Keratinocyte (primary cell): Measurements from ENCODE around the gene REV1. TPM values are rescaled to one million over a fixed set of nuclear protein-coding genes. Genes with fewer than 3 reads are reported as not detected.

ENCODE experiments used
- DNase-seq: peaks from one replicate; pipeline ENCODE4 v3.0.0-alpha.2; 2011; ENCODE audit warnings: low read depth, missing footprints, low spot score
- FAIRE-seq: peaks from 2 replicates; lab custom pipeline; 2011; peaks lifted over from hg19 to GRCh38; lab: Jason Lieb, UNC
- H2AFZ ChIP-seq: 2 replicates; pipeline ENCODE4 v1.6.0; 2012; ENCODE audit warnings: low read length, control low read depth, inconsistent platforms; ENCODE audit not compliant: control insufficient read depth
- H3K27ac ChIP-seq: 2 replicates; pipeline ENCODE4 v1.5.1; 2011; ENCODE audit warnings: low read length; ENCODE audit not compliant: control insufficient read depth, insufficient read depth
- H3K27me3 ChIP-seq: 3 replicates; pipeline ENCODE4 v1.6.0; 2011; ENCODE audit warnings: low read length; ENCODE audit not compliant: control insufficient read depth, insufficient read depth; ENCODE audit errors: extremely low read depth
- H3K36me3 ChIP-seq, 2 experiments: 2 replicates in 1 of 2; 3 replicates in 1 of 2; pipeline ENCODE4 v1.5.1; 2011; ENCODE audit warnings: low read length in 2 of 2, mild to moderate bottlenecking in 1 of 2; ENCODE audit not compliant: control insufficient read depth in 2 of 2, insufficient read depth in 2 of 2; ENCODE audit errors: extremely low read depth in 1 of 2
- H3K4me1 ChIP-seq: 3 replicates; pipeline ENCODE4 v1.5.1; 2011; ENCODE audit warnings: low read length; ENCODE audit not compliant: control insufficient read depth, insufficient read depth; ENCODE audit errors: extremely low read depth
- H3K4me2 ChIP-seq: 3 replicates; pipeline ENCODE4 v1.6.0; 2011; ENCODE audit warnings: low read depth, low read length; ENCODE audit not compliant: control insufficient read depth, insufficient read depth; ENCODE audit errors: extremely low read depth
- H3K4me3 ChIP-seq, 3 experiments: fragments of 200-600 bp in 1 of 3; sonication (generic) in 1 of 3; 2 replicates in 2 of 3; 3 replicates in 1 of 3; pipeline ENCODE4 v1.5.1; 2011 to 2016; ENCODE audit warnings: low read length in 3 of 3, mild to moderate bottlenecking in 3 of 3, control low read depth in 2 of 3, inconsistent platforms in 1 of 3, low read depth in 1 of 3, mixed read lengths in 1 of 3, mixed run types in 1 of 3, moderate library complexity in 1 of 3; ENCODE audit not compliant: control insufficient read depth in 2 of 3, insufficient read depth in 2 of 3; ENCODE audit errors: extremely low read depth in 1 of 3
- H3K79me2 ChIP-seq: 2 replicates; pipeline ENCODE4 v1.6.0; 2012; ENCODE audit warnings: low read length; ENCODE audit not compliant: control insufficient read depth, insufficient read depth
- H3K9ac ChIP-seq: 3 replicates; pipeline ENCODE4 v1.6.0; 2011; ENCODE audit warnings: low read length; ENCODE audit not compliant: control insufficient read depth, insufficient read depth; ENCODE audit errors: extremely low read depth
- H3K9me1 ChIP-seq: 3 replicates; pipeline ENCODE4 v1.6.0; 2011; ENCODE audit warnings: low read length; ENCODE audit not compliant: control insufficient read depth, insufficient read depth; ENCODE audit errors: extremely low read depth
- H3K9me3 ChIP-seq: 2 replicates; pipeline ENCODE4 v1.5.1; 2012; ENCODE audit warnings: low read depth, low read length; ENCODE audit not compliant: control insufficient read depth
- H4K20me1 ChIP-seq: 3 replicates; pipeline ENCODE4 v1.6.0; 2011; ENCODE audit warnings: low read length; ENCODE audit not compliant: control insufficient read depth, insufficient read depth; ENCODE audit errors: extremely low read depth
- CTCF ChIP-seq, 3 experiments: IDR thresholded peaks in 1 of 3; conservative IDR thresholded peaks in 1 of 3; optimal IDR thresholded peaks in 1 of 3; 2 replicates in 2 of 3; 3 replicates in 1 of 3; pipeline versions ENCODE3 to v1.5.1; 2011; ENCODE audit warnings: low read length in 3 of 3, mild to moderate bottlenecking in 3 of 3, moderate library complexity in 2 of 3, control low read depth in 1 of 3, inconsistent platforms in 1 of 3; ENCODE audit not compliant: insufficient read depth in 2 of 3; ENCODE audit errors: extremely low read depth in 1 of 3
- EZH2 ChIP-seq: IDR thresholded peaks from one replicate; pipeline ENCODE4 v1.6.1; 2012; ENCODE audit warnings: inconsistent platforms, mild to moderate bottlenecking, low read length, moderate library complexity
- dilution Hi-C: fragments of 300-500 bp; cut with MboI; formaldehyde crosslinking; loops from one replicate; pipeline ENCODE4 v1.7.0; 2020; ENCODE audit warnings: low sequenced_read_pairs; ENCODE audit not compliant: extremely low pct_ligation_motif_present
- polyA plus RNA-seq, 5 experiments: library from polyadenylated mRNA; depleted of rRNA in 3 of 5; stranded (reverse) in 3 of 5; stranded (forward) in 1 of 5; unstranded in 1 of 5; fragments of >200 nt; gene quantifications; 1 replicate in 1 of 5; 2 replicates in 3 of 5; 3 replicates in 1 of 5; pipeline versions ENCODE4 v1.2.1 to v1.2.3, GENCODE V29; 2011 to 2012; ENCODE audit warnings: missing spikeins in 2 of 5, low read depth in 1 of 5, low replicate concordance in 1 of 5

REV1 gene
- polyA plus RNA-seq, 1 donor (not counting 4 experiments of a cell fraction or from before 2014, with no cell fraction given), result 56.4 TPM

DNA sequence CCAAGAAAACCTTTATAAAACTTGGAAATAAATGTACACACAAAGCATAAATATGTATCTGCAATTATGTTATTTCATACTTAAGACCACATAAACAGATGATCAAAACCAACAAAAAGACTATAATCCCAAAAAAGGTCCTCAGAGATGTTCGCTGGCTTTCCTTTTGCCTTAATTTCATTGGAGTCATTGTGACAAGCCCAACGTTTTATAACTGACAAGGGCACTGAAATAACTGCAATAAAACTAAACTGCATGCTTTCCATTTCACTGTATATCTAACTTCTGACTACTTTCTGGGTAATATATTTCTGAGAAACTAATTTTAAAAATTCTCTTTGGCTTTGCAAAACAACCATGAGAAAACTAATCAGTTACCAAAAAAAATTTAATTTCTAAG, 56.5 kb downstream of the REV1 start:
- H3K27me3 ChIP-seq, result no peaks in the 10 kb centered on the region
- no peaks in the 10 kb centered on the region for H4K20me1 ChIP-seq
- H3K9me1 ChIP-seq, result no peaks in the 10 kb centered on the region
- no peak overlapping the region for H3K9ac ChIP-seq
- H3K4me1 ChIP-seq, result no peaks in the 10 kb centered on the region
- H2AFZ ChIP-seq, result no peak overlapping the region
- DNase-seq, result no peak
- H3K79me2 ChIP-seq, result peaks cover 32% of the 10 kb centered on the region
- no peaks in the 10 kb centered on the region for H3K9me3 ChIP-seq
- no peak overlapping the region for H3K4me3 ChIP-seq
- TF ChIP-seq CTCF (optimal IDR thresholded peaks at IDR 0.05 in 1 of 3, IDR thresholded peaks at IDR 0.05 in 1 of 3, conservative IDR thresholded peaks at IDR 0.05 in 1 of 3; ENCODE audit: extremely low read depth in 1 of 3, insufficient read depth in 2 of 3, low read length in 3 of 3), result no peak
- TF ChIP-seq EZH2, result no peak
- no peak for FAIRE-seq
- no peak overlapping the region for H3K4me2 ChIP-seq
- peaks cover 11 to 12% of the 10 kb centered on the region in 2 experiments for H3K36me3 ChIP-seq
- no peak overlapping the region for H3K27ac ChIP-seq
- dilution Hi-C loops, result no loop called here

DNA sequence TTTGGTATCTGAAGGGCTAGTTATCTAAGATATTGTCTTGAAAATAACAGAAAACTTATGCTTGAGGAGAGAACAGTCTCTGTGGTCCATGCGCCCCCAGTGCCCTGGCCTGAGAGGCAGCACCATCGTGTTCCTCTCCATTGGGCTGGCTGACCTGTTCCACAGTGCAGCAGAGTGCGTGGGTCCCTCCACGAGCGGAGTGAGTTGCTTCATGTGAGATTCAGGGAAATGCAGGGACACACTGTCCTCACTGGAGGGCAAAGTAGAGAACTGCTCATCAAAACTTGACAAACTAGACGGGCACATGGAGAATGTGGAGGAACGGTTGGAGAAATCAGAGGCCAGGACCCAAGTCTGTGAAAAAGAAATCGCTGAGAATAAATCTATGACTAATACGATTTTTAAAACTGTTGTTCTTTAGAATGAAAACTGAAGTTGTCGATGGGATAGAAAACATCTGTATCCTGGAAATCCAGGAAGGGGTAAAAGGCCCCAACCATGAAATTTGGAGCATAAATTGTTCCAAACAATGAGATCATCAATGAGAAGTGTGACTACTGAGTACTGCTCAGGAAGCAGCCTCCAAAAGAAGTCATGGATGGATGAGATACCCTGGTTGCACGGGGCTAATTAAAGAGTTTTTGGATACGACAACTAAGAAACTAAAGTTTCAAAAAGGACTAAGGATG, 58.1 kb downstream of the REV1 start:
- dilution Hi-C loops, result no loop called here
- no peak for TF ChIP-seq CTCF (optimal IDR thresholded peaks at IDR 0.05 in 1 of 3, IDR thresholded peaks at IDR 0.05 in 1 of 3, conservative IDR thresholded peaks at IDR 0.05 in 1 of 3; ENCODE audit: extremely low read depth in 1 of 3, insufficient read depth in 2 of 3, low read length in 3 of 3)
- no peak for TF ChIP-seq EZH2
- Histone ChIP-seq H3K9me1 (no peaks in the 10 kb centered on the region), H3K9ac (no peak overlapping the region), H3K9me3 (no peaks in the 10 kb centered on the region), H4K20me1 (no peaks in the 10 kb centered on the region), H3K79me2 (peaks cover 27% of the 10 kb centered on the region), H3K36me3 (peaks cover 12 to 14% of the 10 kb centered on the region in 2 experiments), H2AFZ (no peak overlapping the region), H3K4me3 (no peak overlapping the region), H3K4me1 (no peaks in the 10 kb centered on the region), H3K4me2 (no peak overlapping the region), H3K27me3 (no peaks in the 10 kb centered on the region), H3K27ac (no peak overlapping the region)
- no peak for DNase-seq
- FAIRE-seq, result no peak
